HCT116 (cell line): Measurements from ENCODE around the gene RBBP6. TPM values are rescaled to one million over a fixed set of nuclear protein-coding genes. Genes with fewer than 3 reads are reported as not detected.

Experiments used
- ATAC-seq: fragments of 200-7000 bp; cut with Tn5 transposase; 2 replicates; pipeline ENCODE4 v1.9.1; 2020; ENCODE audit warnings: mild to moderate bottlenecking, moderate library complexity
- BruUV-seq: library from RNA; stranded (reverse); fragments of 400-500 nt; replicated peaks from 2 replicates; lab custom pipeline; 2021; lab: Mats Ljungman, UMichigan
- CTCF ChIA-PET: fragments of 300-600 bp; sonication (Branson Sonifier 250); formaldehyde crosslinking; loops from one replicate; lab custom pipeline; 2021; ENCODE audit warnings: antibody characterized with exemption; lab: Charles Lee
- POLR2A ChIA-PET: fragments of 300-600, 350-600 bp; sonication (Branson Sonifier 250); formaldehyde crosslinking; loops from one replicate; lab custom pipeline; 2021; ENCODE audit warnings: antibody characterized with exemption; lab: Charles Lee
- RAD21 ChIA-PET, 2 experiments: fragments of 300-600 bp; sonication (Branson Sonifier 250); formaldehyde crosslinking; loops; one replicate each; lab custom pipeline; 2023; ENCODE audit warnings: low total read pairs in 2 of 2; ENCODE audit not compliant: uncharacterized antibody in 2 of 2, unreplicated experiment in 2 of 2, low non-redundant PET in 1 of 2; lab: Charles Lee
- DNase-seq: peaks from one replicate; pipeline ENCODE4 v3.0.0-alpha.2; 2010; ENCODE audit warnings: low read depth, low spot score
- H2AFZ ChIP-seq: fragments of 200-600 bp; shearing (Covaris generic), sonication (generic); 2 replicates; pipeline ENCODE4 v1.6.1; 2017; ENCODE audit warnings: low read depth, mixed run types, mixed read lengths, antibody characterized with exemption, low read length; ENCODE audit not compliant: poor library complexity, severe bottlenecking
- H3K27ac ChIP-seq: 2 replicates; pipeline ENCODE4 v1.5.1; 2012; ENCODE audit warnings: low read depth, low read length
- H3K27me3 ChIP-seq: fragments of 200-600 bp; sonication (generic); 2 replicates; pipeline ENCODE4 v1.6.1; 2016; ENCODE audit warnings: mixed run types, low read length, mixed read lengths; ENCODE audit not compliant: insufficient read depth
- H3K36me3 ChIP-seq, 2 experiments: fragments of 200-500 bp in 1 of 2; fragments of 200-600 bp in 1 of 2; sonication (Bioruptor generic) in 1 of 2; sonication (generic) in 1 of 2; 2 replicates each; pipeline versions ENCODE4 v1.5.1 to v1.6.1; 2014 to 2016; ENCODE audit warnings: low read length in 2 of 2, inconsistent platforms in 1 of 2, mixed read lengths in 1 of 2, mixed run types in 1 of 2; ENCODE audit not compliant: insufficient read depth in 2 of 2, control insufficient read depth in 1 of 2
- H3K4me1 ChIP-seq, 2 experiments: fragments of 200-600 bp in 1 of 2; sonication (generic) in 1 of 2; 2 replicates each; pipeline versions ENCODE4 v1.5.1 to v1.6.1; 2012 to 2017; ENCODE audit warnings: low read length in 2 of 2, inconsistent platforms in 1 of 2, mild to moderate bottlenecking in 1 of 2, mixed read lengths in 1 of 2, mixed run types in 1 of 2, moderate library complexity in 1 of 2; ENCODE audit not compliant: insufficient read depth in 2 of 2, control insufficient read depth in 1 of 2
- H3K4me2 ChIP-seq: fragments of 200-600 bp; sonication (generic); 2 replicates; pipeline ENCODE4 v1.6.1; 2017; ENCODE audit warnings: mixed run types, low read length, mixed read lengths
- H3K4me3 ChIP-seq, 2 experiments: fragments of 200-600 bp in 1 of 2; sonication (generic) in 1 of 2; replicated peaks in 1 of 2; 2 replicates each; pipeline ENCODE4 v1.5.1; 2011 to 2016; ENCODE audit warnings: low read length in 2 of 2, control low read depth in 1 of 2, low read depth in 1 of 2, mild to moderate bottlenecking in 1 of 2, mixed read lengths in 1 of 2, mixed run types in 1 of 2
- H3K79me2 ChIP-seq: fragments of 200-600 bp; sonication (generic); 2 replicates; pipeline ENCODE4 v1.6.1; 2017; ENCODE audit warnings: mild to moderate bottlenecking, mixed run types, low read length, moderate library complexity, mixed read lengths; ENCODE audit not compliant: insufficient read depth
- H3K9ac ChIP-seq: fragments of 200-600 bp; sonication (generic); 2 replicates; pipeline ENCODE4 v1.6.1; 2016; ENCODE audit warnings: low read length, mixed read lengths
- H3K9me2 ChIP-seq: fragments of 200-600 bp; sonication (generic), shearing (Covaris generic); 2 replicates; pipeline ENCODE4 v1.6.1; 2017; ENCODE audit warnings: mixed run types, mild to moderate bottlenecking, moderate library complexity; ENCODE audit not compliant: insufficient read depth
- H3K9me3 ChIP-seq, 2 experiments: fragments of 200-500 bp in 1 of 2; fragments of 200-600 bp in 1 of 2; sonication (Bioruptor generic) in 1 of 2; sonication (generic) in 1 of 2; 2 replicates each; pipeline ENCODE4 v1.6.1; 2014 to 2017; ENCODE audit warnings: low read length in 2 of 2, mixed read lengths in 2 of 2, inconsistent platforms in 1 of 2, low read depth in 1 of 2, mild to moderate bottlenecking in 1 of 2, mixed run types in 1 of 2, moderate library complexity in 1 of 2; ENCODE audit not compliant: control insufficient read depth in 1 of 2, insufficient read depth in 1 of 2
- H4K20me1 ChIP-seq: fragments of 200-600 bp; sonication (generic), shearing (Covaris generic); 2 replicates; pipeline ENCODE4 v1.6.1; 2017; ENCODE audit warnings: mixed run types, mild to moderate bottlenecking, moderate library complexity; ENCODE audit not compliant: insufficient read depth
- CEBPB ChIP-seq: IDR thresholded peaks from 2 replicates; pipeline ENCODE4 v1.6.1; 2012; ENCODE audit warnings: low read depth
- EGR1 ChIP-seq: IDR thresholded peaks from 2 replicates; pipeline ENCODE4 v1.6.1; 2012; ENCODE audit warnings: low read depth
- EZH2 ChIP-seq: fragments of 200-600 bp; sonication (generic); IDR thresholded peaks from 2 replicates; pipeline ENCODE4 v1.6.1; 2017; ENCODE audit warnings: antibody characterized with exemption, mixed run types
- JUND ChIP-seq: IDR thresholded peaks from 2 replicates; pipeline ENCODE4 v1.6.1; 2012
- POLR2AphosphoS5 ChIP-seq: IDR thresholded peaks from 2 replicates; pipeline ENCODE4 v1.6.1; 2011; ENCODE audit warnings: mild to moderate bottlenecking, low read depth, low read length, moderate library complexity
- RAD21 ChIP-seq: IDR thresholded peaks from 2 replicates; pipeline ENCODE4 v1.6.1; 2012; ENCODE audit warnings: low read depth, mild to moderate bottlenecking
- SIN3A ChIP-seq: IDR thresholded peaks from 2 replicates; pipeline ENCODE4 v1.6.1; 2012; ENCODE audit warnings: low read depth
- SRF ChIP-seq: IDR thresholded peaks from 2 replicates; pipeline ENCODE4 v1.6.1; 2012; ENCODE audit warnings: low read depth
- TCF7L2 ChIP-seq: IDR thresholded peaks from 2 replicates; pipeline ENCODE4 v1.7.0; 2011; ENCODE audit warnings: borderline replicate concordance, inconsistent platforms; ENCODE audit not compliant: insufficient read depth, insufficient read length; ENCODE audit errors: extremely low read depth
- YY1 ChIP-seq: IDR thresholded peaks from 2 replicates; pipeline ENCODE4 v1.6.1; 2011; ENCODE audit warnings: low read length, low read depth, moderate library complexity, mild to moderate bottlenecking; ENCODE audit not compliant: insufficient replicate concordance; ENCODE audit errors: extremely low read depth
- ZFX ChIP-seq: fragments of 450-650 bp; IDR thresholded peaks from 2 replicates; pipeline ENCODE4 v1.6.1; 2017
- intact Hi-C: fragments of 100-400 bp; cut with micrococcal nuclease; formaldehyde crosslinking; loops from 2 replicates; pipeline ENCODE4 v1.10.0; 2022
- total RNA-seq: library from RNA; stranded (reverse); gene quantifications from one replicate; pipeline ENCODE4 v1.2.1, GENCODE V29; 2021; ENCODE audit not compliant: unreplicated experiment
- TF ChIP-seq, protein P1 (sequence below), 3 experiments: fragments of 200-600 bp in 1 of 3; sonication (generic) in 1 of 3; IDR thresholded peaks in 2 of 3; conservative IDR thresholded peaks in 1 of 3; 2 replicates each; pipeline ENCODE4 v1.5.1; 2012 to 2017; ENCODE audit warnings: low read depth in 2 of 3, low read length in 2 of 3, antibody characterized with exemption in 1 of 3, borderline replicate concordance in 1 of 3, control low read depth in 1 of 3, mild to moderate bottlenecking in 1 of 3, mixed read lengths in 1 of 3, mixed run types in 1 of 3, moderate library complexity in 1 of 3; ENCODE audit not compliant: insufficient read depth in 1 of 3
- TF ChIP-seq, protein P2 (sequence below): IDR thresholded peaks from 2 replicates; pipeline ENCODE4 v1.6.1; 2011; ENCODE audit warnings: mild to moderate bottlenecking, low read length, moderate library complexity; ENCODE audit not compliant: insufficient replicate concordance; ENCODE audit errors: extremely low read depth
- TF ChIP-seq, protein P3 (sequence below): IDR thresholded peaks from 2 replicates; pipeline ENCODE4 v1.6.1; 2012; ENCODE audit warnings: low read depth

Gene RBBP6
- total RNA-seq, 1 experiment from 2014 or later = 52.4 TPM

DNA sequence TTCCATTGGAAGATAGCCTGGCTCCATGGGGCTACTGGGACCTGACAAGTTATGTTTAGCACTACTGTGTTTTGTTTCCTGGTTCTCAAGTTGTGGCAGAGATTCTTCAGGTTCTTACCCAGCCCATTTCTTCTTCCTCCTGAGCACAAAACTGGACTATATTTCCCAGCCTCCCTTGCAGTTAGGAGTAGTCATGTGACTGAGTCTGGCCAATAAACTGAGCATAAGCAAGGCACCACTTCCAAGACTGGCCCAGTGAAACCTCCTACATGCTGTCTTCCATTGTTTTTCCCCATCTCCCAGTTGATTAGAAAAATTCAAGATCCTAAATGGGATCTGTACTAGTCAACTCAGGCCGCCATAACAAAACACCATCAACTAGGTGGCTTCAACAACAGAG lies 28.2 kb upstream of the RBBP6 start:
- ChIA-PET POLR2A (no interaction called here), CTCF (no interaction called here), RAD21 (no interaction called here)
- Histone ChIP-seq H3K79me2 (no peaks in the 10 kb centered on the region), H3K27ac (no peak overlapping the region), H3K27me3 (no peaks in the 10 kb centered on the region), H3K9me3 (no peaks in the 10 kb centered on the region), H2AFZ (no peak overlapping the region), H3K4me1 (no peaks in the 10 kb centered on the region), H3K4me2 (no peak overlapping the region), H3K4me3 (no peak overlapping the region), H3K9me2 (no peaks in the 10 kb centered on the region), H3K36me3 (no peaks in the 10 kb centered on the region), H4K20me1 (no peaks in the 10 kb centered on the region), H3K9ac (no peak overlapping the region)
- peak; percentile 59; the same call in 1 of the 2 replicates for ATAC-seq
- intact Hi-C loops = no loop called here
- no TSS peak for BruUV-seq
- TF ChIP-seq EGR1 (no peak), ZFX (no peak), POLR2AphosphoS5 (no peak), RAD21 (no peak), SRF (no peak), JUND (no peak), EZH2 (no peak), CEBPB (no peak)
- TF ChIP-seq, protein P1, sequence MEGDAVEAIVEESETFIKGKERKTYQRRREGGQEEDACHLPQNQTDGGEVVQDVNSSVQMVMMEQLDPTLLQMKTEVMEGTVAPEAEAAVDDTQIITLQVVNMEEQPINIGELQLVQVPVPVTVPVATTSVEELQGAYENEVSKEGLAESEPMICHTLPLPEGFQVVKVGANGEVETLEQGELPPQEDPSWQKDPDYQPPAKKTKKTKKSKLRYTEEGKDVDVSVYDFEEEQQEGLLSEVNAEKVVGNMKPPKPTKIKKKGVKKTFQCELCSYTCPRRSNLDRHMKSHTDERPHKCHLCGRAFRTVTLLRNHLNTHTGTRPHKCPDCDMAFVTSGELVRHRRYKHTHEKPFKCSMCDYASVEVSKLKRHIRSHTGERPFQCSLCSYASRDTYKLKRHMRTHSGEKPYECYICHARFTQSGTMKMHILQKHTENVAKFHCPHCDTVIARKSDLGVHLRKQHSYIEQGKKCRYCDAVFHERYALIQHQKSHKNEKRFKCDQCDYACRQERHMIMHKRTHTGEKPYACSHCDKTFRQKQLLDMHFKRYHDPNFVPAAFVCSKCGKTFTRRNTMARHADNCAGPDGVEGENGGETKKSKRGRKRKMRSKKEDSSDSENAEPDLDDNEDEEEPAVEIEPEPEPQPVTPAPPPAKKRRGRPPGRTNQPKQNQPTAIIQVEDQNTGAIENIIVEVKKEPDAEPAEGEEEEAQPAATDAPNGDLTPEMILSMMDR (IDR thresholded peaks at IDR 0.05 in 2 of 3, conservative IDR thresholded peaks at IDR 0.05 in 1 of 3; ENCODE audit: borderline replicate concordance in 1 of 3, insufficient read depth in 1 of 3, low read depth in 2 of 3, low read length in 2 of 3) = no peak
- no peak for DNase-seq

DNA sequence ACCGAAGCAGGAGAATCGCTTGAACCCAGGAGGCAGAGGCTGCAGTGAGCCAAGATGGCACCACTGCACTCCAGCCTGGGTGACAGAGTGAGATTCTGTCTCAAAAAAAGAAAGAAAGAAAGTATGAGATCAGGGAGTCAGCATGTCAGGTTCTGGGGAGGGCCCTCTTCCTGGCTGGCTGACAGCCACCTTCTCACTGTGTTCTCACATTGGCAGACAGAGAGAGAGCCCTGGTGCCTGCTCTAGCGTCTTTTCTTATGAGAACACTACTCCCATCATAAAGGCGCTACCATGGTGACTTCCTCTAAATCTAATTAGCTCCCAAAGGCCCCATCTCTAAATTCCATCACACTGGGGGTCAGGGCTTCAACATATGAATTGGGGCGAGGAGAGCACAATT lies 27.6 kb upstream of the RBBP6 start:
- peaks cover 0 to 1% of the 10 kb centered on the region in 2 experiments; a peak in 1 of 4 replicates for H3K4me1 ChIP-seq
- H3K36me3 ChIP-seq = no peaks in the 10 kb centered on the region
- POLR2A ChIA-PET = no interaction called here
- no peak overlapping the region for H3K27ac ChIP-seq
- CTCF ChIA-PET = no interaction called here
- no peak overlapping the region for H3K4me3 ChIP-seq
- no TSS peak for BruUV-seq
- H3K27me3 ChIP-seq = no peaks in the 10 kb centered on the region
- H3K9me2 ChIP-seq = no peaks in the 10 kb centered on the region
- H2AFZ ChIP-seq = no peak overlapping the region
- intact Hi-C loops = no loop called here
- RAD21 ChIA-PET = no interaction called here
- H3K79me2 ChIP-seq = no peaks in the 10 kb centered on the region
- no peak overlapping the region for H3K9ac ChIP-seq
- no peaks in the 10 kb centered on the region for H3K9me3 ChIP-seq
- no peaks in the 10 kb centered on the region for H4K20me1 ChIP-seq
- no peak overlapping the region for H3K4me2 ChIP-seq
- DNase-seq (no peak), ATAC-seq (no peak)
- TF ChIP-seq, protein P2, sequence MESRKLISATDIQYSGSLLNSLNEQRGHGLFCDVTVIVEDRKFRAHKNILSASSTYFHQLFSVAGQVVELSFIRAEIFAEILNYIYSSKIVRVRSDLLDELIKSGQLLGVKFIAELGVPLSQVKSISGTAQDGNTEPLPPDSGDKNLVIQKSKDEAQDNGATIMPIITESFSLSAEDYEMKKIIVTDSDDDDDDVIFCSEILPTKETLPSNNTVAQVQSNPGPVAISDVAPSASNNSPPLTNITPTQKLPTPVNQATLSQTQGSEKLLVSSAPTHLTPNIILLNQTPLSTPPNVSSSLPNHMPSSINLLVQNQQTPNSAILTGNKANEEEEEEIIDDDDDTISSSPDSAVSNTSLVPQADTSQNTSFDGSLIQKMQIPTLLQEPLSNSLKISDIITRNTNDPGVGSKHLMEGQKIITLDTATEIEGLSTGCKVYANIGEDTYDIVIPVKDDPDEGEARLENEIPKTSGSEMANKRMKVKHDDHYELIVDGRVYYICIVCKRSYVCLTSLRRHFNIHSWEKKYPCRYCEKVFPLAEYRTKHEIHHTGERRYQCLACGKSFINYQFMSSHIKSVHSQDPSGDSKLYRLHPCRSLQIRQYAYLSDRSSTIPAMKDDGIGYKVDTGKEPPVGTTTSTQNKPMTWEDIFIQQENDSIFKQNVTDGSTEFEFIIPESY = no peak
- TF ChIP-seq YY1 (no peak), SIN3A (no peak), JUND (no peak), TCF7L2 (no peak), CEBPB (no peak)
- TF ChIP-seq, protein P3, sequence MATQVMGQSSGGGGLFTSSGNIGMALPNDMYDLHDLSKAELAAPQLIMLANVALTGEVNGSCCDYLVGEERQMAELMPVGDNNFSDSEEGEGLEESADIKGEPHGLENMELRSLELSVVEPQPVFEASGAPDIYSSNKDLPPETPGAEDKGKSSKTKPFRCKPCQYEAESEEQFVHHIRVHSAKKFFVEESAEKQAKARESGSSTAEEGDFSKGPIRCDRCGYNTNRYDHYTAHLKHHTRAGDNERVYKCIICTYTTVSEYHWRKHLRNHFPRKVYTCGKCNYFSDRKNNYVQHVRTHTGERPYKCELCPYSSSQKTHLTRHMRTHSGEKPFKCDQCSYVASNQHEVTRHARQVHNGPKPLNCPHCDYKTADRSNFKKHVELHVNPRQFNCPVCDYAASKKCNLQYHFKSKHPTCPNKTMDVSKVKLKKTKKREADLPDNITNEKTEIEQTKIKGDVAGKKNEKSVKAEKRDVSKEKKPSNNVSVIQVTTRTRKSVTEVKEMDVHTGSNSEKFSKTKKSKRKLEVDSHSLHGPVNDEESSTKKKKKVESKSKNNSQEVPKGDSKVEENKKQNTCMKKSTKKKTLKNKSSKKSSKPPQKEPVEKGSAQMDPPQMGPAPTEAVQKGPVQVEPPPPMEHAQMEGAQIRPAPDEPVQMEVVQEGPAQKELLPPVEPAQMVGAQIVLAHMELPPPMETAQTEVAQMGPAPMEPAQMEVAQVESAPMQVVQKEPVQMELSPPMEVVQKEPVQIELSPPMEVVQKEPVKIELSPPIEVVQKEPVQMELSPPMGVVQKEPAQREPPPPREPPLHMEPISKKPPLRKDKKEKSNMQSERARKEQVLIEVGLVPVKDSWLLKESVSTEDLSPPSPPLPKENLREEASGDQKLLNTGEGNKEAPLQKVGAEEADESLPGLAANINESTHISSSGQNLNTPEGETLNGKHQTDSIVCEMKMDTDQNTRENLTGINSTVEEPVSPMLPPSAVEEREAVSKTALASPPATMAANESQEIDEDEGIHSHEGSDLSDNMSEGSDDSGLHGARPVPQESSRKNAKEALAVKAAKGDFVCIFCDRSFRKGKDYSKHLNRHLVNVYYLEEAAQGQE = no peak
